Activated CD4-positive, alpha-beta T cell treated with anti-CD3 and anti-CD28 coated beads for 48 hours (primary cell): ENCODE results near the gene LRRC7.

Experiments used
- DNase-seq: peaks from one replicate; pipeline ENCODE4 v3.0.0-alpha.2; 2020

LRRC7 gene

DNA sequence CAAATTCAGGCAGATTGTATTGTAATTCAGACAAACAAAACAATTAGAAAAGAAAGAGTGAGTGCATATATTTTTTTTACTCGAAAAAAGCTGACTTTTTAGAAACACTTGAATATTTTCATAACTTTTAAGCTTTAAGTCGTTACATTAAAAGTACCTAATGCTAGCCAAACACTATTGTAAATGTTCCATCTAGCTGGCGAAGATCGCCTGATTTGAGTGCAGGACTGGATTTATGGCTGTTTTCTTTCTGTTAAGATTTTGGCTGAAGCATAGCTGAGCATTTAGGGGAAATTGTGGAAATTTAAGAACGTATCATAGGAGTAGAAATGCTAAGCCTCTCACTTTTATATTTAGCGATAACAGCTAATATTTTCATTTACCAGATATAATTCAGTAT is 24.6 kb downstream of the LRRC7 start:
- DNase-seq, result no peak

DNA sequence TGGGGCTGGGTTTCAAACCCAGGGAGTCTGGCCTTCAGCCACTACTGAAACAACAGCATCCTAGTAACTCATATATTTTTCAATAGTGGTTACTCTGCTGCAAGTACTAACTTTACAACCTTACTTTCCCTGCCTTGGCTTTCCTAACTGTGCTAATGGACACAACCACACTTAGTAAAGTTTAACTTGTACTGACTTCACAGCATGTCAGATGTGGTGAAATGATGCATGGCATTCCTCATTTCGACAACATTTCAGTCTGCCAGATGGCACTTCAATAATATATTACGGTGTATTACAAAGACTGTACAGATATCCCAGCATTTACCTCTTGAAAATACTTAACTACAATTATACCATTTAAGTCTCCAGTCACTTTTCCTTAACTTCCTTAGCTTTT is 27.8 kb downstream of the LRRC7 start:
- no peak for DNase-seq

DNA sequence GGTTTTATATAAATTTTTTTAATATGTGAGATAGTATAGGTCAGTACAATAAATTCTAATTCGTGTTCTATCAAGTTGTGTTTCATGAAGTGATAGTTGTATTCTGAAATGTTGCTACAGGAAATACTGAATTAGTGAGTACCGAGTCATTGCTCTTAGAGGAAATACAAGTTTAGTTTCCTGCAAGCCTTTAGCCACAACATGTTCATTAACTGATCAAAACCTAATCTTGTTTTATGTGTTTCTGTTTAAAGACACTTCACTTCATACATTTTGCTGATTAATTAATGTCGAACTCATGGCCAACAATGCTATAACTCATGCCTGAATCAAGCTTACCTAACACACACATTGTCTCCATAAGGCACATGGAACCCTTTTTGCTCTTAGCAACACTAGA is 43.6 kb downstream of the LRRC7 start:
- DNase-seq, result no peak

DNA sequence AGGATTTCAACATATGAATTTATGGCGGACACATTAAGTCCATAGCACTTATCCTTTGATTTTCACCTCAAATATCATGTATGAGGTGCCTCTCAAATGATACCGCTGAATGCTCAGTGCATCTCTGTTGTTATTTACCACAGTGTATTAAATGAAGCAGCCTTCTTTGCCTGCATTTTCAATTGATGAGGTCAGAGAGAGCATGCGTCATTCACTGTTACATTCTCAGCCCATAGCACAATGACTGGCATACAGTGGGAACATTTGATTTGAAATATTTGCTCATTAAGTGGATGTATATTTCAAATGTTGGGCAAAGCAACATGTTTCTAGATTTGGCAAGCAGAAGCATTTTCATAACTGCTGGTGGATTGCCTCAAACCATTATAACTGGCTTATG is 45.7 kb downstream of the LRRC7 start:
- DNase-seq, result no peak

DNA sequence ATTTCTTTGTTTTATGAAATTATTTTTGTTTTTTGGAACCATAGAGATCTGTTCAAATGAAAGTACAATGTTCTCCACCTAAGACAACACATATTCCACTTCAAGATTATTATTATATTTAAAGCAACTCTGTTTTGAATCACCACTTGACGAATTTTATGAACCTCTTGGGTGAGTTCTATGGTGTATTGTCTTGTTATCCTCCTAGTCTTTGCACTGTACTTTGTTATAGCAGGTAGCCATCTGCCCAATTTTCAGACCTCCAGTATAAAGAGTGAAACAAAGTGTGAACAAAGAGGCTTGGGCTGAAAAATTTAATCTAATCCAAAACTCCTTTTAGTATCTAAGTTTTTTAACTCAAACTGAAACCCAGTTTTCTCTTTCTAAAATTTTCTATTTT is 71.0 kb downstream of the LRRC7 start:
- DNase-seq, result no peak

DNA sequence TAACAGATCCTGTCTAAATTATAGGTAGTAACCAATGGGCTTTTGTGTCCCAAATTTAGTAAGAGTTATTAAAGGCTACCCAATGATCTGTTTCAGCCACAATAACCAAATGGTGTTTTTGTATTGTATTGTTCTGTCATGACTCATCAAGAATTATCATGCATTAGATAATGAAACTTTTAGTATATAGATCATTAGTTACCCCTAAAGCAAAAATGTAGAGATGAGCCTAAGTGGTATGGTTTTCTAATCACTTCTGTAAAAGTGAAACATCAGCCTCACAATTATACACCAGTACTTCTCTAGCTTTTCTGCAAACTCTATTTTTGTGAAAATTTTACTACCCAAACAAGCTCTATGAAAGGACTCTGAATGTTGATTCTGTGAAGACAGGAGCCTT is 71.4 kb downstream of the LRRC7 start:
- DNase-seq, result no peak

DNA sequence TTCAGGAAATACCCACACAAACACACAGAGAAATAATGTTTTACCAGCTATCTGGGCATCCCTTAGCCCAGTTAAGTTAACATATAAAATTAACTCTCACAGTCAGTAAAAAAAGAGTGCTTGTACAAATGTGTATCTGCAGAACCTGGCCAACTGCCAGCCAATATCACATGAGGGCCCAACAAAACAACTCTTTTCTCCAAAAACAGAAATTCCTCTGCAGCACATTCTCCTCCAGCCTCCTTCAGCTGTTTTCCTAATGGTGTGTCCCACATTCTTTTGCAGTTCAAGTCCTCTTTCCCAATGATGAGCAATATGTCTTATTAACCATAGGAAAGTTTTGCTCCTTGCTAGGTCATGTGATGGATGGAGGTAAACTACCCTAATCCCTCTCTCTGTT is 75.5 kb downstream of the LRRC7 start:
- DNase-seq, result no peak

DNA sequence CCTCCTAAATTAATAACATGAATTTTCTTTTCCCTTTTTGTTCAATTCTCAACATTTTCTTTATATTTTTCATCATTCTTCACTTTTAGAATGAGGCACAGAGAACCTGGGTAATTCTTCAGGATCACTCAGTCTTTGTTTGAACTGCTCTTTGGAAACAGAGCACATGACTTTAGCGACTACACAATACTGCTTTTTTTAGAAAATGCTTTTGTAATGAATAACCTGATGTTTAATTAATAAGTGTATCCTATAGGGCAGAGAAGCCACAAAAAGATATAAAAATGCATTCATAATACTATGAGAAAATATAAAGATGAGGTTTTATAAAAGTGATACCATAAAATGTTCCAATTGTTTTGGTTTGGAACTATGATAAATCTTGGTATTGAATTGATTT is 77.8 kb downstream of the LRRC7 start:
- no peak for DNase-seq

DNA sequence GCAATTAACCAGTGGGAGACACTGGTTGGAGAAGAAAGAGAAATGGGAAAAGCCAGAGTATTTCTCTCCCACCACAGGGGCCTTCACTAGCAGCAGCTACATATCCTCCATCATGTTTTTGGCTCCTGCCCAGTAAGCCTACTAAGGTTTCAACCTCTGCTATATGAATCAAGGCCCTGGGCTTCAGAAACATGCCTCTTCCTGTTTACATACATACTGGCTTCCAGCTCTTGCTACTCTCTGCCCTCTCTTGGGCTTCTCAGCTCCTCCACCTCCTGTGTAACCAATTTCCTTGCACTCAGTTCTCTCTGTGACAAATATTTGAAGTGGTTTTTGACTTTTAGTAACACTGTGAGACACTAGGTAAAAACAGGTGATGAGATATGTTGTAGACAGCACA is 80.8 kb downstream of the LRRC7 start:
- DNase-seq, result no peak

DNA sequence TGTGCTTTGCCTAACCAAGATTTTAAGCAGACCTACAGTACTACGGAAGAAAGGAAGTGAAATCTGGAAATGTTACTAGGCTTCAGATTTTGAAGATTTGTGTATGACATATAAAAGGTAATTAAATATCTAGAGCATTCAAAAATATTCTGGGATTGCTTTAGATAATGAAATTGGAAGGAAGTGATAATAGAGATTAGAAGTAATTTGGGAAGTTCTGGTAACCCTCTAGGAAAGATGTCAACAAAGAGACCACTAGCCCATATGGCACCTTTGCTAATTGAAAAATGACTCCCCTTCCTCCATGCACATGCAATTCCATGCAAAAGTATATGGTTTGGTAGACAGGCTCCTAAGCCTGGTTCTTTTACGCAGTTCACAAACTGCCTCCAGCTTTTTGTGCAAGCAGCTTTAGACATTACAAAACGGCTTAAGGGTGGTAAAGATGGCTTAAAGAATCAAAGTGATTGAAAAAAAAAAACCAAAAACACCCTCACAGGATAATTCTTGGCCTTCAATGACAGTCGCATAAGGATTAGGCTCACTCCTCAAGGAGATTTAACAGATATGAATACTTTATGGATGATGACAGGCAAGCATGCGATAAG is 81.8 kb downstream of the LRRC7 start:
- no peak for DNase-seq

DNA sequence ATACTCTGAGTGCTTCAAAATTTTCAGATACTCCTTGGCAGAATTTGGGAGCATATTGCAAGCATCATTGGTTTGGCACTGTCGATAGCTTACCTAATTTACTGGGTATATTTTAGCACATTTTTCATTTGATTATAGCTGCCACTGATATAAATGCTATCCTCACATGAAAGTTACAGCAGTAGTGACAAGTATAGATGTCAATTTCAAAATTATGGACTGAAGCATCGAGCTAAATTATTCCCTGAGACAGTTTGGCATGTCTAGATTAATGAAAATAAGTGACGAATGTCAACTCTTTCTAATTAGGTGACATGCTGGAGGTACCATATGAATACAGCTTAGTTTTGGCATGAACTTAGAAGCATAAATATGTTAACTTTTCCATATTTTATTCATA is 83.1 kb downstream of the LRRC7 start:
- DNase-seq, result no peak

DNA sequence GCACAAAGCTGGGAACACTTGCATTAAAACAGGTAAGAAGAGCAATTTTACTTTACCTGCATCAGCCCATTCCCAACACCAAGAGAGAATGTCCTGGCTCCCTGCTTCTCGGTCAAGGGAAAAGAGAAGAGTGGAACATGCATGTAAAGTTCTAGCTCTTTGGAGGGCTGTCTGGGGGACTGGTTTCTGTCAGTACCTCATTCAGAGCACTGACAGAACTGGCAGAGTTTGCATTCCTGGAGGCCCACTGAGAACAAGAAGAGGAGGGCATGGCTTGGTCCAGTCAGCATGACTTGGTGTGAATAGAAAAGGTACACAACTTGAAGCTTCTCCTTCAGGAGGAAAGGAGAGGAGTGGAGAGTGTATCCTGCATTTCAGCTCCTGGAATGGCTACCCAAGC is 83.9 kb downstream of the LRRC7 start:
- no peak for DNase-seq

DNA sequence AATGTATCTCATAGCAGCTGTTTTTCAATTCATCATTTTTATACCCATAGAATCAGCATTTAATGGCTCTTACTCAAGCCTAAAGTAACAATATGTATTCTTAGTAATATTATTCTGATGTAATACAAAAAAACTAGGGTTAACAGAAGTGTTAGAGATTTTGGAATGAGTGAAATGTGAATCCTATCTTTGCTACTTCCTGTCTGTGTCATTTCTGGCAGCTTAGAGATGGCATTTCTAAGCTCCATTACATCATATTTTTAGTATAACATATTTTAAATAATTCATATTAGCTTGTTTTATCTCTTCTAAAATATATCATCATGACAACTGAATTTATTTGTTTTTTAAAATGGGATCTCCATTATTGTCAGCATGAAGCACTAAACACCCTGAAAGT is 90.2 kb downstream of the LRRC7 start:
- no peak for DNase-seq

DNA sequence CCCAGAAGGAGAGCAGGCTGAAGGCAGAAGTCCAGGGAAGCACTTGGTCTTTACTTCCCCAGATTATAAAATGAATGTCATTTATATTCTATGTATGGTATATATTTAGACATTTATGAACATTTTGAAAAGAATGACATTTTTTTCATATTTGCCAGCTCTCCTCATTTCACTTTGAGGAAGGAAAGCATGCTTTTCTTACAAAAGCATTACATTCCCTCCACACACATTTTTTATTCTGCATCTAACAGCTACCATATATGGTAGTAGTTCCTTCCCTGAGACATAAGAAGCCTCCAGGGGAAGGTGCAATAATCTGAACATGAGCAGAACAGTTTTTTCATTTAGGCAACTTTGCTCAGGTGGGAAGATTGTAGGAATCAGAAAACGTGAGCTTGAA is 94.0 kb downstream of the LRRC7 start:
- no peak for DNase-seq

DNA sequence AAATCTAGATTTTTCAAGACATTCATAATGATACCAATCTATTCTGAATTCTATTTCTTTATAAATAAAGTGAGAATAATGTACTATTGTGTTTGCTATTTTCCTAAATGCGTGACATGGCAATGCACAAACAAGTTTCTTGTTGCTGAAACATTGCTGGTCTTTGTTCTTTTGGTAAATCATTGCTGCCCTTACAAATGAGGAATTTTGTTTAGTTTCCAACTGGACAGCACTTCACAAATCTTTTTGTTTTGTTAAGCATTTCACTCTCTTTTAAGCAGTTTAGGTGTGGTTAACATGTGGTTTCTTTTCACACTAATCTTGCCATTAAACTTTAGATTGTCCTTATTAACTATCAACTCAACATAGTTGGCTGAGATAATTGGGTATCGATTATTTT is 94.6 kb downstream of the LRRC7 start:
- no peak for DNase-seq

DNA sequence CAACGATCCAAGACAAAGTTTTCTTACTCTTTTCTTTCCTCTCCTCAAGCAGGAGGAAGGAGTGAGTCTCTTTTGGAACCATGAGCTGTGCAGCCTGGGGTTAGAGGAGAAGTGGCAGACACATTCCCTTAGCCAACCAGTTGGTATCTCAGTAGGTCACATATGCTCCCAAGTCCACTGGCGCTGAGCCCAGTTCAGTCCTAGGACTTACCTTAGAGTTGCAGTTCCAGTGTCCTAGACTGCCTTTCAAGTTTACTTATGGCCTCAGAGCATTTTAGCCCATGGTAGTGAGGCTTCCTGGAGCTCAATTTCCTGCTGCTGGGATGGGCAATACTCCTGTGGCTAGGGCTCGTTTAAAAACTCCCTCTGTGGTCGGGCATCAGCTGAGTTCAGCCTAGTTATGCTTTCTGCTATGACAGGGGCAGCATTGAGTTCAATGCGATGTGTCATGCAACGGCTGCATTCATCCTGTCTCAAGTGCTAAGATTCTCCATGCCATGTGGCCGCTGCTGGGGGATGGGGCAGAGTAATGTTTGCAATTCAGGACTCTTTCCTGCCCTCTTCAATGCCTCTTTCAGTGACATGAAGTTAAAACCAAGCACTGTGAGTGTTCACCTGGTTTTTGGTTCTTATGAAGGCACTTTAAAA is 103.8 kb downstream of the LRRC7 start:
- no peak for DNase-seq

DNA sequence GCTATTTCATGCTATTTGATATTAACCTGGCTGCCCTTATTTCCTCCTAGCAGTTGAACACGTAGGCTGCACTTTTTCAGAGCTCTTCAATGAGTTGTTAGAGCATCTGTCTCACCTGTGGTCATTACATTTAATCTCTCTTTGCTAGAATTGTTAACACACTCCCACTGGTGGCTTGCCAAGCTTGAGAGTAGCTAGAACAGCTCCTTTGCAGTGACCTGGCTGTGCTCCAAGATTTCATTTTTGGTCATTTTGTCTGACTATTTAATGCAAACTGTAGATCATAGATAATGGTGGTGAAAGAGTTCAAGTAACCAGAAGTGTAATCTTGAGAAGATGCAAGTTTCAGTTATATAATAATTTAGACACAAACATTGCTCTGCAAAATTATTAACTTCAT is 105.6 kb downstream of the LRRC7 start:
- DNase-seq, result no peak

DNA sequence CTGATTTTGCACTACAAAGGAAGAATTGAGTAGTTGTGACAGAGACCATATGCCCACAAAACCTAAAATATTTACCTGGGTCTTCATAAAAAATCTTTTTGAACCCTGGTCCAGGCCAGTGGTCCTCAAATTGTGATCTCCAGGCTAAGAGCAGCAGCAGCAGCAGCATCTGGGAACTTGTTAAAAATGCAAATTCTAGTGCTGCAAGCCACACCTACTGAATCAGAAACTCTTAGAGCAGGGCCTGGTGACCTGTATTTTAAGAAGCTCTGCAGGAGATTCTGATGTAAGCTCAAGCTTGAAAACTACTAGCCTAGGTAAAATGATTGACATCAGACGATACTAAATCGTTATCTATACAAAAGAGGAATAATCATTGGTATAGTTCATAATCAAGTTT is 112.2 kb downstream of the LRRC7 start:
- DNase-seq, result no peak

DNA sequence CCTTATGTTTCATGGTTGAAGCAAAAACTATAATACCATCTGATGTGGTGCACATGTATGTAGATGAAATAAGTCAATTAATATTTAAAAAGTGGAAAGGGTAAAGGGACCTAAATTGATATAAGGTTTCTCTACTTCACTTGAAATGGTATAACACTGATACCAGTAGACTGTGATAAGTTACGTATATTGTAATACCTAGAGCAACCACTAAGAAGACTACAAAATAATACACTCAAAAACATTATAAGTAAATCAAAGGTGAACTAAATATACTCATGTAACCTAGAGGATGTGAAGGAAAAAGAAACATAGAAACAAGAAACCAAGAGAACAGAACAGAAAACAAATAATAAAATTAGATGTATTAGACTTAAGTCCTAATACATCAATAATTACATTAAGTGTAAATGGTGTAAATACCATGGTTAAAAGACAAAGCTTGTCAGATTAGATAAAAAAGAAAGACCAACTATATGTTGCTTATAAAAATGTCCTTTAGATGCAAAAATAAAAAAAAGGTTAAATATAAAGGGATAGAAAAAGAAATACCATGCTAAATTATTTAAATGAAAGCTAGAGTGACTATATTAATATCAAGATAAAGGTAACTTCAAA is 118.8 kb downstream of the LRRC7 start:
- DNase-seq, result no peak

DNA sequence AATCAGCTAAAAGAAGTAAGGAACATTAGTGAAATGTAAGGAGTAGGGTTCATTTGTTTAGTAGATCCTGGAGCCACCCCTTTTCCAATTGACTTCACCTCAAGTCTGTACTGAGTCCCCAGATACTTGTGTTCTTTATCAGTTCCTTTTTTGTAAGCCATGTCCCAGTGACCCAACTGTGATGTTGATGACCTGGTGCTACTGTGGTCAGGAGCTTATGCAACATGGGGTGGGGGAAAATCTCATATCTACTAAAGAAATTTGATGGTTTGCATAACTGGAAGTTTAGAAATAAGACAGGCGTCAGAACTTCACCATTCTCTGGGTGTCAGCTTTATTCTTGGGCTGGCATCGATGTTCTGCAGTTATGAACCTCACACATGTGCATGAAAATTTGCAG is 120.5 kb downstream of the LRRC7 start:
- no peak for DNase-seq

DNA sequence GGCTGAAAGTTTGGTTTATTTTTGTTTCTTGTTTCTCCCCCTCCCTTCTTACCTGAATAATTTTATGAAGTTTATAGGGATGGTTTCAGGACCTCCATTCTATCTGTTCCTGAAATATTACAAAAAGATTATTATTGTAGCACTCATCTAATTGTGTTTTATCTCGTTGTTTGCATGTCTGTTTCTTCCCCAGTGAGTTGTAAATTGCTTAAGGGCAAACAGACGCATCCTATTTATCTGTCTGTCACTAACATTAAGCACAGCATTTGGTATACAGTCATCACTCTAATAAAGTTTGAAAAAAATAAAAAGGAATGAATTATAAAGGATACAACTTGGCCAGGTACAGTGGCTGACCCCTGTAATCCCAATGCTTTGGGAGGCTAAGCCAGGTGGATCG is 123.5 kb downstream of the LRRC7 start:
- no peak for DNase-seq

DNA sequence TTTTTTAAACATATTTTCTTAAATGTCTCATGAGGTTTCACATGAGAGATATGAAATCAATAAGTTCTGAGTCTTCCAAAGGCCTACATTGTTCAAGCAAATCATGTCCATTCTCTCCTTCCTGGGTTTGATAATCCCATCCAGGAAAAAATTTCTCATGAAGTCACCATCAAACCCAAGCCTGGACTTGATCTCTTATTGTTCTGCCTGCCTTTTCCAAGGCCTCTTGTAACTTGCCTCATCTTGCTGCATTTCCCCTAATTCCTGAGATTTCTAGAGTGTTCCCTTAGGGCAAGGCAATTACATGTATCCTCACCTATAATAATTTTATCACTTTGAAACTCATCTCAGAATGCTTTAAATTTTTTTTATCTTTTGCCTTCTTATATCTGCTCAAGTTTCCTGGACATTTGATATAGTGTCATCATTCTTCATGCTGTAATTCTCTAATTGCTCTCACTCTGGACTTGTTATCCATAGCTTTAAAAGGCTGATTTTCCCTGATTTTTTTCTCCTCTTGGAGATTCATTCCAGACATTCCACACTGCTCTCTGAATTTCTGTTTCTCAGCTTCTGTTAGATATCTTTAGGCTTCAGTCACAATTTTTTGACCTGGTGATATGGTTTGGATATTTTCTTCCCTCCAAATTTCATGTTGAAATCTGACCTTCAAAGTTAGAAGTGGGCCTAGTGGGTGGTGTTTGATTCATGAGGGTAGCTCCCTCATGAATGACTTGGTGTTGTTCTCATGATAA is 126.4 kb downstream of the LRRC7 start:
- no peak for DNase-seq

DNA sequence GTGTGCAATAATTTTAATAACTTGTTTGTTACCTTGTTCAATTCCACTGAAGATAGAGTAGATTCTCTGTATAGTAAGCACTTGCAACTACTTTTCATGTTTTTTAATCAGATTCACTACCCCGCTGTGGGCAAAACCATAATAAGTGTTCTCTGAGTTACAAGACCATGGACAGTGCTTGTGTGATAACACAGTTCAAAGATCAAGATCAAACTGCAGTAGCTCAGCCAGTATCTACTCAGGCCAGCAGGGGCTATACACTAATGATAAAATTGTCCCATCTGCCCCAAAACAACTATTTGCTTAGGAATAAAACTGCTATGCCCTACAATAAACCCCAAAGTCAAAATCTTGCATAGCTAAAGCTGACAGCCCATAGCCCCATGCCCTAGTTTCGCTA is 129.6 kb downstream of the LRRC7 start:
- DNase-seq, result no peak

DNA sequence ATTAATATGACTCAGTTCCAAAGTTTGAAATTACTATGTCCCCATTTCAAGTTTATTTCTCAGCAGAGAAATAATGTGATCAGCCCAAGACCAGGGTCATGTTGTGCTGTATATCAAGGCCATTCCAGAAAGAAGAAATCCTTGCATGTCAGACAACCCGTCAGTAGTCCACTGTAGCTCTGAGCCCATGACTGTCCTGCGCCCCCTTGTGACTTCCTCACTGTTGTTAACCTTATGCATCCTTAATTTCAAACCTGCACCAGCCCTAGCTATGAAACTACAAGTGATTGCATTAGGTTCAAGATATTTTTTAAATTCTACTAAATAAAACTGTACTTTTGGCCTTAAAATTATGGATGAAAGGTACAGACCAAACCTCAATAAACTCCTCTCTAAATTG is 133.0 kb downstream of the LRRC7 start:
- DNase-seq, result no peak
